T47D (cell line): ENCODE data around the gene SH2D6.
"Not testable (repeated sequence)": the region's sequence is repeated elsewhere in the genome, so short reads cannot be mapped to it uniquely, and the experiment has no call there.

ENCODE experiments used
- DNase-seq, 2 experiments: peaks; one replicate each; pipeline versions ENCODE4 v3.0.0 to v3.0.0-alpha.2; 2011 to 2012; ENCODE audit warnings: low read depth in 1 of 2, low spot score in 1 of 2
- JUND ChIP-seq: IDR thresholded peaks from 2 replicates; pipeline ENCODE4 v1.6.1; 2012; ENCODE audit warnings: low read depth
- in situ Hi-C: cut with HindIII; loops from 2 replicates; pipeline ENCODE4 v1.10.0; 2016; ENCODE audit warnings: low sequenced_read_pairs, low pct_unique_long_range_greater_than_20kb

SH2D6 gene

DNA sequence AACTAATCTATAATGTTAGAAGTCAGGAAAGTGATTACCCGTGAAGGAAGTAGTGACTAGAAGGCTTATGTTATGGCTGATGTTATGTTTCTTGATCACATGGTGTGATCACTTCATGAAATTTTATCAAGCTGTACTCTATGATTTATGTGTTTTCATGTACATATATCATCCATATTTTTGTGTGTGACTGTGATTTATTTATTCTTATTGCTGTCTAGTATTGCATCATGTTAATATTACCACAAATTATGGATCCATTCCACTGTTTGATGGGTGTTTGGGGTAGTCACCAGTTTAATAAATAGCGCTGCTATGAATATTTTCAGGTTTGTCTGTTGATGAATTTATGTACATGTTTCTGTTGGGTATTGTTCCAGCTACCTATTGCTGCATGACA lies 59.4 kb downstream of the SH2D6 start:
- DNase-seq, result no peak
- in situ Hi-C loops, result no loop called here
- no peak for TF ChIP-seq JUND

DNA sequence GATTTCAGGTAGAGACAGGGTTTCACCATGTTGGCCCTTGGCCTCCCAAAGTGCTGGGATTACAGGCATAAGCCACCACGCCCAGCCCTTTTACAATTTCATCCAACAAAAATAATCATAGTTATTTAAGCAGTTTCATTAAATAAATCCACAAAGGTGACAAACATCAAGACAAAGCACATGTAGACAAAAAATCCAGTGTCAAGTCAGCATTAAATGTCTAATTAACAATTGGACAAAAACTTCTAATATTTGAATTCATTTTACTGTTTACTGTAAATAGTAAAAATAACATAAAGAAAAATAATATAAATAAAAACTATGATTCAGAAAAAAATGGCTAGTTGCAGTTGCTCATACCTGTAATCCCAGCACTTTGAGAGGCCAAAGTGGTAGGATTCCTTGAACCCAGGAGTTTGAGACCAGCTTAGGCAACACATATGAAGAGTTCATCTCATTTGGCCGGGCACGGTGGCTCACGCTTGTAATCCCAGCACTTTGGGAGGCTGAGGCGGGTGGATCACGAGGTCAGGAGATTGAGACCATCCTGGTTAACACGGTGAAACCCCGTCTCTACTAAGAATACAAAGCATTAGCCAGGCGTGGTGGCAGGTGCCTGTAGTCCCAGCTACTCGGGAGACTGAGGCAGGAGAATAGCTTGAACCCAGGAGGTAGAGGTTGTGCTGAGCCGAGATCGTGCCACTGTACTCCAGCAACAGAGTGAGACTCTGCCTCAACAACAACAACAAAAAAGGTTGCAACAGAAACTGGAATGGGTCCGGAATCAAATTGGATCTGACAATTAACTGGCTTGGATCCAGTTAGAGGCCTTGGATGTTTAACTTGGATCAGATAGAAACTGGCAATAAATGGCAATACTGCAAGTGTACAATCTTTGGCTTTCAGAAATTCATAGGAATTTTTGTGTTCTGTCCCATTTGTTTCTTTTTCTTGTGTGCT lies 63.6 kb downstream of the SH2D6 start:
- TF ChIP-seq JUND, result no peak
- DNase-seq, result no peak
- in situ Hi-C loops, result no loop called here

DNA sequence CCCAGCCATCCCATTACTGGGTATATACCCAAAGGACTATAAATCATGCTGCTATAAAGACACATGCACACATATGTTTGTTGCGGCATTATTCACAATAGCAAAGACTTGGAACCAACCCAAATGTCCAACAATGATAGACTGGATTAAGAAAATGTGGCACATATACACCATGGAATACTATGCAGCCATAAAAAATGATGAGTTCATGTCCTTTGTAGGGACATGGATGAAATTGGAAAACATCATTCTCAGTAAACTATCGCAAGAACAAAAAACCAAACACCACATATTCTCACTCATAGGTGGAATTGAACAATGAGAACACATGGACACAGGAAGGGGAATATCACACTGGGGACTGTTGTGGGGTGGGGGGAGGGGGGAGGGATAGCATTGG lies 66.1 kb downstream of the SH2D6 start:
- DNase-seq, in situ Hi-C loops: not testable (repeated sequence)

DNA sequence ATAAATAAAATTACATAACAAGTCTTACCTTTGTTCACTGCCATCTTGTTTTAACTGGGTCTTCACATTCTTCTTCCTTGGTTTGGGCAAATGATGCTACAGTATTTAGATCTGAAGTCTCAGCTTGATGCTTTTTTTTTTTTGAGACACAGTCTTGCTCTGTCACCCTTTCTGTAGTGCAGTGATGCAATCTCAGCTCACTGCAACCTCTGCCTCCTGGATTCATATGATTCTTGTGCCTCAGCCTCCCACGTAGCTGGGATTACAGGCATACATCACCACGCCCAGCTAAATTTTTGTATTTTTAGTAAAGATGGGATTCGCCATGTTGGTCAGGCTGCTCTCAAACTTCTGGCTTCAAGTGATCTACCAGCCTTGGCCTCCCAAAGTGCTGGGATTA lies 67.3 kb downstream of the SH2D6 start:
- DNase-seq, result no peak
- in situ Hi-C loops, result no loop called here
- TF ChIP-seq JUND, result no peak
